ENCODE data around the gene DENND5B.
"Not testable (repeated sequence)": the region's sequence is repeated elsewhere in the genome, so short reads cannot be mapped to it uniquely, and the experiment has no call there.

DENND5B gene

DNA sequence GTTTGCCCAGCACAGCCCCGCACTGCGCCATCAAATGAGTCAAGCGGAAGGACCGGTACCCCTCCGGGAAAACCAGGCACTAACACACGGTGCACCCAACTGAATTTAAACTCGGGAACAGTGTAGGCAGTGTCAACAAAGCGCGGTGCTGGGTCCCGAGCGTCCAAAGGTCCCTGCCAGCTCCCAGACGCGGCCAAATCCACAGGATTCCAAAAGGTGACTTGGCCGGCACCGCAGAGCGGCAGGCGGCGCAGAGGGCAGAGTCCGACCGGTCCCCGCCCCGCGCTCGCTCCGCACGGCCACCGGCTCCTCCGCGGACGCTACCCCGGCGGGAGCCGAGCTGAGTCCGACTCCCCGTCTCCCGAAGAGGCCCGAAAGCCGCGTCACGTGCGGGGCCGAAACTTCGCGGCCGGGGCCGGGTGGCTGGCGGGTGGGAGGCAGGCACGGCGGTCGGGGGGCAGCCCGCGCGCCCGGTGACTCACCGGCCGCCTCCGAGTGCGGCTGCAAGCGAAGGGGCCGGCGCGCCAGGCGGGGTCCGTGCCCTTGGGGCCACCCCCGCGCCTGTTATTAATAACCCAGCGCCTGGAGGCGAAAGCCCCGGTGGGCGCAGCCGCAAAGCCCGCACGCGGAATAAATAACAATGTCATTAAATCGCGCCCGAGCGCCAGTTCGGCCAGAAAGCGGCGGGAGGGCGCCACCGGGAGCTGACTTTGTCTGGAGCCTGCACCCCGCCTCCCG, 863 bp downstream of the DENND5B start:
- peak; percentile 61 for DNase-seq

DNA sequence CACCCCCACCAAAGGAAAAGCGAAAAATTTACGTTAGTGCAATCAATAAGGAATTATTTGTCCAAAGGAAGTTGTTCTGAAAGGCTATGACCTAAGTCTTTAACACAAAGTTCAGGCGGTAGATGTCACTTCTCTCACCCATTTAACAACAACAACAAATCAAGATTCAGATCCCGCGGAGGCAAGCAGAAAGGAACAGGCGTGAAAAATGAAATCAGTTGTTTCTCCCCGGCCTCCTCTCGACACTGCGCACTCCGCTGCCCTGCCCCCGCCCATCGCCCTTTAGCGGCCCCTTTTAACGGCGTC, 1.4 kb downstream of the DENND5B start:
- no peak for DNase-seq

DNA sequence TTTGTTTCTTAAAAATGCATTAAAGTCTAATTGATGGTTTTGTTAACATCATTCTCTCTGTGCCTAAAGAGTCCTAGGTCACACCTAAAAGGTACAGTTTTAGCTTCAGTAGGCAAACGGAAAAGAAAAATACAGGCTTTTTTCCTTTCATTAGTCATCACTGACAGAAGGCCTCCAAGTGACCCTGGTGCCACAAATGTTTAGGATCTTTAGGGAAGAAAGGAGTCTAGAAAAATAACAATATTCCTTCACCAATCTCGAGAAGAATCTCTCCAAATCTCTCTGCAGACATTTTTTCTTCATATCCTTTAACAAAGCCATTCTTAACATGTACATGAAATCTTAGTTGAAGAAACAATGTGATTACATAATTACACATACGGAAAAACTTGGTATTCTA, 2.0 kb downstream of the DENND5B start:
- no peak for DNase-seq

DNA sequence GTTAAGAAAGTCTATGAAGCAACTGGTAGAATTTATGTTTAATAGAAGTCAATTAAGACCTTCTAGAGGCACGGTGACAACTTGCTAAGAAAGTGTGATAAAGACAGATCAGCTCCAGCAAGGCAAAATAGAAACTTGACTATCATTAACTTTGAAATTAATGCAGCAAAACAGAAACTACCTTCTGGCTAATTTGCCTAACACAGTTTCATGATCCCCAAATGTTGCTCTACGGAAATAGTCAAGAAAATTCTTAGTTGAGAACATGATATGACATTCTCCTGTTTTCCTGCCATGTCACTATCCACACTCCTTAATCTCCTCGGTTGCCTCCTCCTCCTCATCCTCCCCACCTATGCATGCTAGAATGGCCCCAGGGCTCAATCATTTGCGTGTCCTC, 4.2 kb downstream of the DENND5B start:
- DNase-seq = no peak

DNA sequence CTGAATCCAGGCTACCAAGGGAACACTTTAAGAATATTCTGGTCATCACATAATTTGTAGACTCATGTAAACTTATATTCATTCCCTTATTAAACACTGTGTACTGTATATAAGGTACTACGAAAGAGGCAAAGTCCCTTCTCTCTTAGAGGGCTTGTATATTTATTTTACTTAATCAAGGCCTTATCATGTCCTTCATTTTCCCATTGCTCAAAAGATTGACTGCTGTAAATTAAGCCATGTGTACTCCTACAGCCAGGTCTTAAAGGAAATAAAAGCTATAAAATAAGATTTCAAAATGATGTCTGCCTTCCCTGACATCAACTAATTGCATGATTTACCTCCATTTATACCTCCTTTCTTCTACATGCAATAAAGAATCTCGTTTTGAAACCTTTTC, 5.0 kb downstream of the DENND5B start:
- no peak for DNase-seq

DNA sequence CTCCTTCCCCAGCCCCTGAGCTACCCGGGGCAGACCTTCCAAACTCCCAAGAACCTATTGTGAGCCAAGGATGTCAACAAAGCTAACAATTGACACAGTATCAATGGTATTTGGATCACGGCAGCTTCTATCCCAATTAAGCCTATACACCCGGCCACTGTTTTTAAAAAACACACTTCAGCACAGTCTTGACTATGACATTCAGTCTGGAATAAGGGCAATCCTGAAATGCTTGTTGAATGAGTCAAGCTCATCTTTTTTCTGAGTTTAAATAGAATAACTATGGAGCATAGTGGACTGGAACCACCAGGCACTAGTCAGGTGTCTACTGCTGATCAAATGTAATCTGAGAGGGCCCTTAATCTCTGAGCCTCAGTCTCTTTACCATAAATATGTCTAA, 5.7 kb downstream of the DENND5B start:
- peak; percentile 63 for DNase-seq

DNA sequence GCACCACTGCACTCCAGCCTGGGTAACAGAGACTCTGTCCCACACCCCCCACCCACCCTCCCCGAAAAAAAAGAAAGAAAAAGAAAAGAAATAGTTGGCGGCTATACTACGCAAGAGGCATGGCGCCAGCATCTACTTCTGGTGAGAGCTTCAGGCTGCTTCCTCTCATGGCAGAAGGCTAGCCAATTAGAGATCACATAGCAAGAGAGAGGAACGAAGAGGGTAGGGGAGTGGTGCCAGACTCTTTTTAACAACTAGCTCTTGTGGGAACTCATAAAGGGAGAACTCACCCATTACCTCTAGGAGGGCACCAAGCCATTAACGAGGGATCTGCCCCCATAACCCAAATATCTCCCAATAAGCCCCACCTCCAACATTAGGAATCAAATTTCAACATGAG, 6.2 kb downstream of the DENND5B start:
- DNase-seq = no peak

DNA sequence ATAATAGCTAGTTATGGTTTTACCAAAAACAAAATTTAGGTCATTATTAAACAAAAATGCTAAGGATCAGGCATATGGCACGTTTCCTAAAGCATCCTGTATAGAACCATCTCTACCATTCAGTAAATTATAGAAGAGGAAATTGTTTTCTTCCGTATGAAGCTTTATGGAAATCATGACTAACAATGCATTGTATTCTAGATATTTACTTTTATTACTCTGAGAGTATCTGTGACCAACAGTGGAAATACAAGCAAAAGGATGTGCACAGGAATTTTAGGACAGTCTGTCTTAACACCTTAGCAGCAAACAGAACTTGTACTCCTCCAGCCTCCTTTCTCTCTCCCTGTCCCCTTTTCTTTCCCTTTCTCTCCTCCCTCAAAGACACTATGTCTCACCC, 7.1 kb downstream of the DENND5B start:
- DNase-seq = no peak

DNA sequence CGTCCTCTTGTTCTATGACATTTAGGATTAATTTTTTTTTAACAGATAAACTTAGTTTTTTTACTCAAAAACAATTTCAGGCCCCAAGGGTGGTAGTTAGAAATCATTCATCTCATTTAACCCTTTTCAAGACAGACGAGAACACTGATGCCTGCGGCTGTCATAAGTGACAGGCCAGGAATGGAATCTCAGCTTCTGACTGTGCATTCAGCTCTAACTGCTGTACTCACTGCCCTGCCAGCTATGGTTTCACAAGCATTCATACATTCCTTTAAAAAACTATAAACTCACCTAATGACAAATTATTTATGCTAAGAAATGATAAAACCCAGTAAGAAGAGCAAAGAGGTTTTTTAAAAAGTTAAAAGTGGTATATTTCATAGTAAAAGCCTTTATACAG, 8.8 kb downstream of the DENND5B start:
- peak; percentile 66 for DNase-seq

DNA sequence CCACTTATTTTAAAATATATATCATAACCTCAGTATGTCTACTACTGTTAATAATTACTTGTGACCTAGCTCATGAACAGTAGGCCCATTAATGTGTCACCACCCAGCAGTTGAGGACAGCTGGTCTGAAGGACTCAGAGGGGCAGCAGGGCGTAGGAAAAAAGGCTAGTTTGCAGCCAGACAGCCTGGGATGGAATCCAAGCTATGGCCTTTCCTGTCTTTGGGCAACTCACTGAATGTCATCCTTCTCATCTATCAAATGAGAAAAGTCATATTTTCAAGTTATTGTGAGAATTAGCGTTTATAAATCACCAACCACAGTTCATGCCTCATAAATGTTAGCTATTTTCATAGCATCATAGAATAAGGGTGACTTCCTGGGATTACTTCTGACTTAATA, 12.3 kb downstream of the DENND5B start:
- peak; percentile 68 for DNase-seq

DNA sequence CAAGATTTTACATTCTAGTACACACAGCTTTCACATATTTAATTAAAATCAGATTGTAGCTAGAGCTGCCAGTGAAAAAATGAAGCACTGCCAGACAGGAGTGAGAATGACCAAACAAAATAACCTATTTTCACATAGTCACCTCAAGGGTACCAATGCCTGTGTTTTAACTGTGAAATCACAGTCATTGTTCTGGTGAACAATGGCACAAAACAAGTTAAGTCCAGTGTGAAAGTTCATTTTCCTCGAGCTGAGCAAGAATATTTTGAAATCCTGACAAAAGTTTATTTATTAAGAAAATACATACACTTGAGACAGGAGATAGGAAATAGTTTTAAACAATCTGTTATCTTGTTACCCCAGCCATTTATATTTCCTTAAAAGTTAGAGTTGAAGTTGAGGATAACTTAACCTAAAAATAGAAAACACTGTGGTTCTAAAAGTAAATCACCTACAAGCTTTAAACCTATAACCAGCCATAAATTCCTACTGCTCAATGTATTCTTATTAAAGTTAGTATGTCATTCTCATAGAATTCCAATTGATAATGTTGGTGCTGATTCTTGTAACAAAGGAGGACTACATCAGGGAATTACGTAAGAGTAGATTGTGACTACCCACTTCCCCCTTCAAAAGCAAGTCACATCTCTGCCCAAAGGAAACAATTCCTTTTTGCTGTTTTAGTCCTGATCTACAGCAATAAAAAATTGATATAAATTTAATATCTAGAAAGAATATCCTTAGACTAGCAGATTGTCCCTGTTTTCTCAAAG, 15.9 kb downstream of the DENND5B start:
- peak; percentile 29 for DNase-seq

DNA sequence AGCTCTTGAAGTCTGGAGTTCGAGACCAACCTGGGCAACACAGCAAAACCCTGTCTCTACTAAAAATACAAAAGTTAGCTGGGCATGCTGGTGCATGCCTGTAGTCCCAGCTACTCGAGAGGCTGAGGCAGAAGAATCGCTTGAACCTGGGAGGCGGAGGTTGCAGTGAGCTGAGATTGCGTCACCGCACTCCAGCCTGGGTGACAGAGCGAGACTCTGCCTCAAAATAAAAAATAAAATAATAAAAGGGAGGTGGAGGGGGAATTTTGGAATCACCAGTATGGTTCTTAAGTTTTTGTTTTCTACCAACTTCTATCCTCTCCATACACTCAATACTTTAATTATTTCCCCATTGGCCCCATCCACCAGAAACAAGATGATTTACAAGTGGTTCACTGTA, 16.6 kb downstream of the DENND5B start:
- not testable (repeated sequence) for DNase-seq

DNA sequence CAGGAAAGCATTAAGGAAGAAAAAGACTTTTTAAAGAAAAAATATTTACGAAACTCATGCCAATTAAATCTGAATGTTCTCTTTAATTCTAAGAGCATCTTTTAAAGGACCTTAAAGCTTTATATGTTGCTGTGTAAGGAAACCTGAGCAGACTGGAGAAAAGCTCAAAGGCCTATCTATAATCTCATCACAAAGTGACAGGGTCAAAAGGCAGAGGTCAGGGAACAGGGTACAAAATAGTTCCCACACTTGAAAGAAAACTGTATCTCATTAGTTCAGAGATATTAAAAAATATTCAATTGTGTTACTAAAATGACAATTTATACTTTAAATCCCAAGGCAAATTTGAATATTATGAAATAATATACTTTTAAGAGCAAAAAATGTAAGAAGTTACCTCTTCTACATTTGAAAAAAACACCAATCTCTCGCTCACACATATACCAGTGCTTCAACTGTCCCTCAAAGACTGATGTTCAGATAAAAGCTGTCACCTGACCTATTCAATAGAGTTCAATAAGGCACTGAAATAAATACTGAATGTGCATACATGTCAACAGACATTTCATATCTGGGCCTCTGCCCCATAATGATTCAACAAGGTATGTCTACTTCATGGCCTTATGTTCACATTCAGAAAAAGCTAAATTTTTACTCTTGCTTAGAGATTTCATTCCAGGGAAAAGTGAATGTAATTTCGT, 17.9 kb downstream of the DENND5B start:
- DNase-seq = no peak

DNA sequence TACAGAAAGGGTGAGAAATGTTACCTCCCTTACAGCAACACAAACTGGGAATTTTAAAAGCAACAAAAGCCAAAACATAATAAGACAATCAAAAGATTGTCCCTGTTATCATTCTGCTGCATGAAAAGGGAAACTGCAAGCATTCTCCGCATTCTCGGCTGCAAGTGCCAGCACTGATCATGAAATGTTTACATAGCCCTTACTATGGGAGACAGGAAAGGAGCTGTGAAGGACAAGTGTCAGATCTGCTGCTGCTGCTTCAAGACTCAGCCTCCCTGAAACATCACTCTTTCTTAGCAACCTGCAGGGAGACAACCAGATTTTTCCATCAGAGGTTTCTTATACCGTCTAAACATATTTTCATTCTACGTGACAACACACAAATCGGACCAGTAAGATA, 20.1 kb downstream of the DENND5B start:
- no peak for DNase-seq

DNA sequence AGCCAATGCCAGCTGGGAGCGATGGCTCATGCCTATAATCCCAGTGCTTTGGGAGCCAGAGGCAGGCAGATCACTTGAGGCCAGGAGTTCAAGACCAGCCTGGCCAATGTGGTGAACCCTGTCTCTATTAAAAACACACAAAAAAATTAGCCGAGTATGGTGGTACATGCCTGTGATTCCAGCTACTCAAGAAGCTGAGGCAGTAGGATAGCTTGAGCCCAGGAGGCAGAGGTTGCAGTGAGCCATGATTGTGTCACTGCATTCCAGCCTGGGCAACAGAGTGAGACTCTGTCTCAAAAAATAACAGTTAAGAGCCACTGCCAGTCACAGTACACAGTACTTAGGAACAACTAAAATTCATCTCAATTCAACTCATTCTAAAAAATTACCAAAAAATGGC, 21.4 kb downstream of the DENND5B start:
- not testable (repeated sequence) for DNase-seq

DNA sequence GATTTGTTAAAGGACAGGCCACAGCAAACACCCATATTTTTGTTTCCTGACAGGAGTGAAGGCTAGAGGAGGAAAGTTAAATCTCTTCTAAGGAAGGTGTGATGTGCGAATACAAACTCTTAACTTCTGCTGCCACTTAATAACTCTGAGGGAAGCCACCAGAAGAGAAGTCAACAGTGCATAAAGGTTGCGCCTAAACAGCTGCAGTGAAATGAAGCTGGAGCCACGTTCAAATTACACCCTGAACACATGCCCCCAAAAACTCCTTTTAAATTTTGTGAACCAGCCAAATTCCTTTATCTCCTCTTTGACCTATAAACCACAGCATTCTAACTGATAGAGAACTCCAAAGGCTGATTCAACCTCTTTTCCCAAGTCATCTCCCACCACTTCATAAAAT, 22.4 kb downstream of the DENND5B start:
- no peak for DNase-seq

DNA sequence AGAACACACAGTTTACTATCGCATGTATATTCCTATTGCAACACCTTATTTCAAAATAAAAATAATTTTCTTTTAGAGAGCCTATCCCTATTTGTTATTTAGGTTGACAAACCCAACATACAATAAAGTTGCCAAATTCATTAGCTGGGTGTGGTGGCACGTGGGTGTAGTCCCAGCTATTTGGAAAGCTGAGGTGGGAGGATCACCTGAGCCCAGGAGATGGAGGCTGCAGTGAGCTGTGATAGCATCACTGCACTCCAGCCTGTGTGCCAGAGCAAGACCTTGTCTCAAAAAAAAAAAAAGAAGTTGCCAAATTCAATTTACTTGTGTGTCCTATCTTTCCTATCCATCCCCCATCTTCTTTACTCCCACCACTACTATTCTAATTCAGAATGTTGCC, 23.9 kb downstream of the DENND5B start:
- no peak for DNase-seq

DNA sequence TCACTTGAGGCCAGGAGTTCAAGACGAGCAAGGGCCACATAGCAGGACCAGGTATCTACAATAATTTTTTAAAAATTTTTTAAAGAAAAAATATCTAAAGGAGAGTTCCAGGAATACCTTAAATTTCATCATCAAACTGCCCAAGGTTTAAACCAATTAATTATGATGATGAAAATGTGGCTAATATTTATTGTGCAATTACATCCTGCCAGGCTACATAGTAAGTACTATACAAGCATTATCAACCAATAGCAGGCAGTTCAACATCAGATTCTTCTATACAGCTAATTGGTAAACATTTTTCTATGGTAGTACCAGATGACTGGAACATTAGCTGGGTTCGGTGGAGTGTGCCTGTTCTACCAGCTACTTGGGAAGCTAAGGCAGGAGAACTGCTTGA, 24.4 kb downstream of the DENND5B start:
- DNase-seq = no peak

DNA sequence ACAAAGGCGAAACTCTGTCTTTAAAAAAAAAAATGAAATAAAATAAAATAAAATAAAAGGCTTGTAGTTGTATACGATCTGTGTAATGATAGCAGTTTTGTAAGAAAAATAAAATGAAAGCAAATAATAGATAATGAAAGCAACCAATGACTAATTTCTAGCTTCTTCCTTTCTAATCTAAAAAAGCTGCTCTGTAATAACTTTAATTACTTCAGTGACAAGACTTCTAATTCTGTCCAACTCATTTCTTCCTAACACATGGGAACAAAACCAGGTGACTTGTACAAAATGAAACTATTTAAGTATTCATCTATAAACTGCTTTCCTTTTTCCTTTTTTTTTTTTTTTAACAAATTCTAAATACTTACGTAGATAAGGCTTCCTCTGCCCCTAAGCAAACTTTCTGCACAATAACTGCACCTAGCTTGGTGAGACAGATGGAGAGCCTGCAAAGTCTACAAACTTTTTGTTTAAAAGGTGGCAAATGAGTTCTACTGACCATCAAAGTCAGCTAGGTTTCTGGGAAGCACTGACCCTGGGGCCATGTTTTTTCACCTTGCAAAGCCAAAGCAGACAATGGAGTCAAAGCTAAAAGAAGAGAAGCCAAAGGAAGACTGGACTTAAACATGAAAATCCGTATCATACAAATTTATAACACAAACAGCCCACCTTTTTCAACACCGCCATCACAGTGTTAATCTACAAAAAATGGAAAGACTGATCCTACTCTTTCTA, 28.2 kb downstream of the DENND5B start:
- no peak for DNase-seq

DNA sequence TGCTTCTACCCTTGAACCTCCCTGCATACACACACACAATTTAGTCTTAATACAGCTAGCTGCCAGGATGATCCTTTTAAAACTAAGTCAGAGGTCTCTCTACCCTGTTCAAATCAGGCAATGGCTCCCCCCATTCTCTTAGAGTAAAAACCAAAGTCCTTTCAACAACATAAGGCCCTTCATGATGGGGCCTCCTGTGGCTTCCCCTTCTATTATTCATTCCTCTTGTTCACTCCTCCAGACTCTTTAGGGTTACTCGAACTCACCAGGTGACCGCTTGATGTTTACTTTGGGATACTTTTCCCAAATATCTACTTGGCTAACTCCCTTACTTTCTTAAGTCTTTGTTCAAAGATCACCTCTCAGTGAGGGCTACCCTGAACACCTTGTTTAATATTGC, 30.4 kb downstream of the DENND5B start:
- DNase-seq = no peak

DNA sequence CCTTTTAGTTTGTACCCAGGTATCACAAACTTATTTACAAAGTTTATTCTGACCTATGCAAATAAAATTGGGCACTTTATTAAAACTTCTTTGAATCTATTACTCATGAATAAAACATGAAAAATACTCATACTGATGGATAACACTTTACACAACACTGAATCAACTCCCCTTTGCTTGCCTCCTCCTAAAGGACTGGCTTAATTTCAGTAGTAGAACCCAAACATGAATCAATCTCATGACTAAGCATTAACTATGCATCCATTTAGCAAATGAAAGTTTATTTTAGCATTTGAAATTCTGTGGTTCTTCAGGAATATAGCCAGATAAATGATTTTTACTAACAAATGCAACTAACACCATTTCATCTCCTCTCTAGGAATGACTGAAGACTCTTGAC, 32.4 kb downstream of the DENND5B start:
- DNase-seq = peak; percentile 62

DNA sequence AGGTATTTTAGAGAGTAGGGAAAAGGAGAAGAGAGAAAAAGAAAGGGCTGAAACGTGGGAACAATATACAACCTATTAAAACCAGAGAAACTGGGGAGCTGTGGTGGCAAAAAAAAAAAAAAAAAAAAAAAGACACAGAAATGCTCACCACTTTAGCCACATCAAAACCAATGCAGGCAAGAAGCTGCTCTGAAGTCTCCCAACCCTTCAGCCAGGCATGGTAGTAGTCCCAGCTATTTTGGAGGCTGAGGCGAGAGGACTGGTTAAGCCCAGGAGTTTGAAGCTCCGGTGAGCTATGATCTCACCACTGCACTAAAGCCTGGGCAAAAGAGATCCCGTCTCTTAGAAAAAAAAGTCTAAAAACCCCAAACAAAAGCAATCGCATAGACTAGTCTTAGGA, 33.2 kb downstream of the DENND5B start:
- DNase-seq = no peak

DNA sequence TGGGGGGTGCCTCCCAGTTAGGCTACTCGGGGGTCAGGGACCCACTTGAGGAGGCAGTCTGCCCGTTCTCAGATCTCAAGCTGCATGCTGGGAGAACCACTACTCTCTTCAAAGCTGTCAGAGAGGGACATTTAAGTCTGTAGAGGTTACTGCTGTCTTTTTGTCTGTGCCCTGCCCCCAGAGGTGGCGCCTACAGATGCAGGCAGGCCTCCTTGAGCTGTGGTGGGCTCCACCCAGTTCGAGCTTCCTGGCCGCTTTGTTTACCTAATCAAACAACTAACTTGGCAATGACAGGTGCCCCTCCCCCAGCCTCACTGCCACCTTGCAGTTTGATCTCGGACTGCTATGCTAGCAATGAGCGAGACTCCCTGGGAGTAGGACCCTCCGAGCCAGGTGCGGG, 35.5 kb downstream of the DENND5B start:
- not testable (repeated sequence) for DNase-seq

DNA sequence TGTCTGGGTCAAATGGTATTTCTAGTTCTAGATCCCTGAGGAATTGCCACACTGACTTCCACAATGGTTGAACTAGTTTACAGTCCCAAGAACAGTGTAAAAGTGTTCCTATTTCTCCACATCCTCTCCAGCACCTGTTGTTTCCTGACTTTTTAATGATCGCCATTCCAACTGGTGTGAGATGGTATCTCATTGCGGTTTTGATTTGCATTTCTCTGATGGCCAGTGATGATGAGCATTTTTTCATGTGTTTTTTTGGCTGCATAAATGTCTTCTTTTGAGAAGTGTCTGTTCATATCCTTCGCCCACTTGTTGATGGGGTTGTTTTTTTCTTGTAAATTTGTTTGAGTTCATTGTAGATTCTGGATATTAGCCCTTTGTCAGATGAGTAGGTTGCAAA, 40.3 kb downstream of the DENND5B start:
- DNase-seq = not testable (repeated sequence)

Data from fibroblast of skin of right quadriceps (primary cell).